ENCODE measurements around the gene KRT17.
A peak's percentile ranks its signal among the peaks of the same experiment; 100 is the strongest.
"Not testable (repeated sequence)": the region's sequence is repeated elsewhere in the genome, so short reads cannot be mapped to it uniquely, and the experiment has no call there.

Gene KRT17

GRCh38 chr17:41628621-41629255 is 4.4 kb upstream of the KRT17 start:
- H3K14ac ChIP-seq (ENCODE audit: low read length in 2 of 2); H3K36me3 ChIP-seq (ENCODE audit: control insufficient read depth in 1 of 2, insufficient read depth in 2 of 2, low read depth in 1 of 2, low read length in 2 of 2); H2BK15ac ChIP-seq (ENCODE audit: low read depth, poor library complexity, severe bottlenecking); H2AK5ac ChIP-seq (ENCODE audit: low read length, severe bottlenecking); H2BK12ac ChIP-seq (ENCODE audit: low read length in 2 of 2); H3K4me3 ChIP-seq (ENCODE audit: insufficient read depth in 1 of 2, low read depth in 1 of 2, low read length in 2 of 2); H4K8ac ChIP-seq (ENCODE audit: low read length); H3K18ac ChIP-seq (ENCODE audit: low read depth in 1 of 2, low read length in 2 of 2); H3K23ac ChIP-seq (ENCODE audit: low read length in 2 of 2); H3K27ac ChIP-seq (ENCODE audit: low read length, poor library complexity, severe bottlenecking); H3K9me3 ChIP-seq (ENCODE audit: control insufficient read depth, low read length); H3K79me1 ChIP-seq (replicated peaks; ENCODE audit: low read length, poor library complexity, severe bottlenecking); H2BK5ac ChIP-seq (ENCODE audit: low read depth, low read length, poor library complexity, severe bottlenecking); H3K4ac ChIP-seq (ENCODE audit: low read depth in 1 of 2, low read length in 2 of 2); H4K91ac ChIP-seq (ENCODE audit: low read length); H2BK120ac ChIP-seq (ENCODE audit: low read depth, low read length); H2AFZ ChIP-seq (ENCODE audit: low read depth, low read length); H3K9ac ChIP-seq (ENCODE audit: low read length); H3K4me2 ChIP-seq (ENCODE audit: low read length, poor library complexity, severe bottlenecking); DNase-seq: not testable (repeated sequence)
- peaks cover 4 to 21% of the 10 kb centered on the region in 2 experiments for H3K27me3 ChIP-seq (ENCODE audit: control insufficient read depth in 1 of 2, insufficient read depth in 1 of 2, low read length in 2 of 2)
- H3K4me1 ChIP-seq (ENCODE audit: control insufficient read depth, insufficient read depth, low read depth, low read length) = peaks cover 29% of the 10 kb centered on the region
- WGBS = 93% methylated on average over 11 of the region's 11 CpGs

DNA sequence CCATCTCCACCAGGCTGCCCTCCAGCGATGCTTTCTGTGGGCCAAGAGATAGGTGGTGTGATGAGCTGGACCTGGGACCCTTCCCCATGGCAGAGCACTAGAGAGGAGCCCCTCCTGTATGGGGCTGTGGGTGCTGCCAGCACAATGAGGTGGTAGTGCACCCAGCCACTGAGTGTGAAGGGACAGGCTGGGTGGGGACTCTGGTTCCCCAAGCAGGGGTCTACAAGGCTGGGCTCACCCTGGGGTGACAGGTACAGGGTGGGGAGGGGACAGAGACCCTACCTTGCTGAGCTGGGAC is 3.6 kb upstream of the KRT17 start:
- not testable (repeated sequence) for H3K4me2 ChIP-seq (ENCODE audit: low read length, poor library complexity, severe bottlenecking); H3K23ac ChIP-seq (ENCODE audit: low read length in 2 of 2); H2BK120ac ChIP-seq (ENCODE audit: low read depth, low read length); H3K14ac ChIP-seq (ENCODE audit: low read length in 2 of 2); H3K9me3 ChIP-seq (ENCODE audit: control insufficient read depth, low read length); H2BK15ac ChIP-seq (ENCODE audit: low read depth, poor library complexity, severe bottlenecking); H3K4me3 ChIP-seq (ENCODE audit: insufficient read depth in 1 of 2, low read depth in 1 of 2, low read length in 2 of 2); H3K79me1 ChIP-seq (replicated peaks; ENCODE audit: low read length, poor library complexity, severe bottlenecking); H3K27ac ChIP-seq (ENCODE audit: low read length, poor library complexity, severe bottlenecking); H3K9ac ChIP-seq (ENCODE audit: low read length); DNase-seq; H2BK12ac ChIP-seq (ENCODE audit: low read length in 2 of 2); H2AFZ ChIP-seq (ENCODE audit: low read depth, low read length); H3K4ac ChIP-seq (ENCODE audit: low read depth in 1 of 2, low read length in 2 of 2); H3K18ac ChIP-seq (ENCODE audit: low read depth in 1 of 2, low read length in 2 of 2); H4K91ac ChIP-seq (ENCODE audit: low read length); H2AK5ac ChIP-seq (ENCODE audit: low read length, severe bottlenecking); H2BK5ac ChIP-seq (ENCODE audit: low read depth, low read length, poor library complexity, severe bottlenecking); H3K36me3 ChIP-seq (ENCODE audit: control insufficient read depth in 1 of 2, insufficient read depth in 2 of 2, low read depth in 1 of 2, low read length in 2 of 2)
- Histone ChIP-seq H3K4me1 (ENCODE audit: control insufficient read depth, insufficient read depth, low read depth, low read length) (peaks cover 30% of the 10 kb centered on the region), H3K27me3 (ENCODE audit: control insufficient read depth in 1 of 2, insufficient read depth in 1 of 2, low read length in 2 of 2) (peaks cover 4 to 24% of the 10 kb centered on the region in 2 experiments), H4K8ac (ENCODE audit: low read length) (peak overlapping the region; percentile 8)
- WGBS = 60% methylated on average over 1 of the region's 1 CpG

DNA sequence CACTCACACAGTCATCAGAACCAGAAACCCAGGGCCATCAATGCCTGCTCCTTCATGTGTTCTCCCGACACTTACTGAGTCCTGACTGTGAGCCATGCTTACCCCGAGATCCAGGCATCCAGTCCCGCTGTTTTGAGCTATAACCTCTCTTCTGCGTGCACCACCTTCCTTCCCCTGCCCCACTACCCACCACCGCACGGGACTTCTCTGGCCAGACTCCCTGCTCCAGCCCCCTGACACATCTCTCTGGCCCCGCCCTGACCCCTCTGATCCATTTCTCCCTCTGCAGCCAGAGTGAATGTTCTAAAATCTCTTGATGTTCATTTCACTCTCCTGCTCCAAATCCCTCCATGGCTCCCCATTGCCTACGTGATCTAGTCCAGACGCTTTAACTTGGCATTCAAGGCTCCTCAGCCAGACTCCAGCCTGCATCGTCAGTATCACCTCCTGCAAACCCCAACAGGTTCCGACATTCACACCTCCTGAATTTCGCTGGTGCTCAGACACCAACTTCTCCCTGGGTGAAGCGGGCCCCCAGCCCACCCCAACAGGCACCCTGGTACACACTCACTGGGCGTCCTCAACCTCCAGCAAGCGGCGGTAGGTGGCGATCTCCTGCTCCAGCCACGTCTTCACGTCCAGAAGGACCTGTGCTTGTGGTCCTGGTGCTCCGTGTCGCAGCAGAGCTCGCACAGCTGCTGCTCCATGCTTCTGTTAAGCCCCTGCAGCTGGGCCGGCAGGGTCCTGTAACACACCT is 3.1 kb upstream of the KRT17 start:
- no peak overlapping the region for H4K91ac ChIP-seq (ENCODE audit: low read length)
- H3K23ac ChIP-seq (ENCODE audit: low read length in 2 of 2) = no peak overlapping the region
- H3K4me2 ChIP-seq (ENCODE audit: low read length, poor library complexity, severe bottlenecking) = no peak overlapping the region
- no peak overlapping the region for H2BK5ac ChIP-seq (ENCODE audit: low read depth, low read length, poor library complexity, severe bottlenecking)
- no peaks in the 10 kb centered on the region for H3K79me1 ChIP-seq (replicated peaks; ENCODE audit: low read length, poor library complexity, severe bottlenecking)
- H3K27me3 ChIP-seq (ENCODE audit: control insufficient read depth in 1 of 2, insufficient read depth in 1 of 2, low read length in 2 of 2) = peaks cover 4 to 30% of the 10 kb centered on the region in 2 experiments
- H3K36me3 ChIP-seq (ENCODE audit: control insufficient read depth in 1 of 2, insufficient read depth in 2 of 2, low read depth in 1 of 2, low read length in 2 of 2) = no peaks in the 10 kb centered on the region
- peak overlapping the region; percentile 20 for H2AK5ac ChIP-seq (ENCODE audit: low read length, severe bottlenecking)
- H3K27ac ChIP-seq (ENCODE audit: low read length, poor library complexity, severe bottlenecking) = no peak overlapping the region
- H3K9me3 ChIP-seq (ENCODE audit: control insufficient read depth, low read length) = no peaks in the 10 kb centered on the region
- no peak overlapping the region for H3K4me3 ChIP-seq (ENCODE audit: insufficient read depth in 1 of 2, low read depth in 1 of 2, low read length in 2 of 2)
- no peak overlapping the region for H3K18ac ChIP-seq (ENCODE audit: low read depth in 1 of 2, low read length in 2 of 2)
- WGBS = 86% methylated on average over 22 of the region's 23 CpGs
- H3K9ac ChIP-seq (ENCODE audit: low read length) = no peak overlapping the region
- H4K8ac ChIP-seq (ENCODE audit: low read length) = peak overlapping the region; percentile 8
- H3K4ac ChIP-seq (ENCODE audit: low read depth in 1 of 2, low read length in 2 of 2) = no peak overlapping the region
- H2AFZ ChIP-seq (ENCODE audit: low read depth, low read length) = no peak overlapping the region
- no peak overlapping the region for H2BK15ac ChIP-seq (ENCODE audit: low read depth, poor library complexity, severe bottlenecking)
- no peak overlapping the region for H3K14ac ChIP-seq (ENCODE audit: low read length in 2 of 2)
- H2BK12ac ChIP-seq (ENCODE audit: low read length in 2 of 2) = no peak overlapping the region
- no peak for DNase-seq
- H2BK120ac ChIP-seq (ENCODE audit: low read depth, low read length) = no peak overlapping the region
- H3K4me1 ChIP-seq (ENCODE audit: control insufficient read depth, insufficient read depth, low read depth, low read length) = peaks cover 32% of the 10 kb centered on the region

DNA sequence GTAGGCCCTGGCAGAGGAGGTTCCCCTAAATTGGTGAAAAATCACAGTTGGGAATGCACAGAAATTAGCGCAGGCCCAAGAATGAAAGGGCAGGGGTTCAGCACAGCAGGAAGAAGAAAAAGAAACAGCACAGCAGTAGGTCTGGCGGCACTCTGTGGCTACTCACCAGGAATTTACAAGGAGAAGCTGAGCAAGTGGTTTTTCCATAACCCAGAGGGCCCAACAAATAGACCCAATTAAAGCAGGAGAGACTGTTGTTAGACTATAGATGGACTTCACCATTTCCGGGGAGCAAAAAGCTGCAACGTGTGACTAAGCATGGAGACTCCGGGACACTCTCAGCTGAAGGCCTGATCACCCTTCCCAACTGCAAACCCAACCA is 2.5 kb upstream of the KRT17 start:
- H4K91ac ChIP-seq (ENCODE audit: low read length); H3K36me3 ChIP-seq (ENCODE audit: control insufficient read depth in 1 of 2, insufficient read depth in 2 of 2, low read depth in 1 of 2, low read length in 2 of 2); H2BK15ac ChIP-seq (ENCODE audit: low read depth, poor library complexity, severe bottlenecking); H2BK5ac ChIP-seq (ENCODE audit: low read depth, low read length, poor library complexity, severe bottlenecking); H2BK120ac ChIP-seq (ENCODE audit: low read depth, low read length); H3K4ac ChIP-seq (ENCODE audit: low read depth in 1 of 2, low read length in 2 of 2); H2BK12ac ChIP-seq (ENCODE audit: low read length in 2 of 2); H2AFZ ChIP-seq (ENCODE audit: low read depth, low read length); H3K9ac ChIP-seq (ENCODE audit: low read length); H3K79me1 ChIP-seq (replicated peaks; ENCODE audit: low read length, poor library complexity, severe bottlenecking); H3K23ac ChIP-seq (ENCODE audit: low read length in 2 of 2); H4K8ac ChIP-seq (ENCODE audit: low read length); H3K27ac ChIP-seq (ENCODE audit: low read length, poor library complexity, severe bottlenecking); H3K4me2 ChIP-seq (ENCODE audit: low read length, poor library complexity, severe bottlenecking); H3K18ac ChIP-seq (ENCODE audit: low read depth in 1 of 2, low read length in 2 of 2); H3K14ac ChIP-seq (ENCODE audit: low read length in 2 of 2); DNase-seq; H3K4me3 ChIP-seq (ENCODE audit: insufficient read depth in 1 of 2, low read depth in 1 of 2, low read length in 2 of 2); H3K9me3 ChIP-seq (ENCODE audit: control insufficient read depth, low read length): not testable (repeated sequence)
- H3K4me1 ChIP-seq (ENCODE audit: control insufficient read depth, insufficient read depth, low read depth, low read length) = peaks cover 32% of the 10 kb centered on the region
- H3K27me3 ChIP-seq (ENCODE audit: control insufficient read depth in 1 of 2, insufficient read depth in 1 of 2, low read length in 2 of 2) = peaks cover 4 to 30% of the 10 kb centered on the region in 2 experiments
- WGBS = 83% methylated on average over 5 of the region's 5 CpGs
- peak overlapping the region; percentile 20 for H2AK5ac ChIP-seq (ENCODE audit: low read length, severe bottlenecking)

All from mesenchymal stem cell (in vitro differentiated cells and primary cell).